HG03039 (cell line): Measurements from ENCODE around the gene AKAP13.

Experiments
- ATAC-seq: cut with Tn5 transposase; IDR thresholded peaks from one replicate; pipeline ENCODE4 v1.9.1; 2021; ENCODE audit warnings: mild to moderate bottlenecking, moderate library complexity; ENCODE audit not compliant: unreplicated experiment

Gene AKAP13

GRCh38 chr15:85685356-85685755 is 305.0 kb downstream of the AKAP13 start:
- ATAC-seq = no peak

DNA sequence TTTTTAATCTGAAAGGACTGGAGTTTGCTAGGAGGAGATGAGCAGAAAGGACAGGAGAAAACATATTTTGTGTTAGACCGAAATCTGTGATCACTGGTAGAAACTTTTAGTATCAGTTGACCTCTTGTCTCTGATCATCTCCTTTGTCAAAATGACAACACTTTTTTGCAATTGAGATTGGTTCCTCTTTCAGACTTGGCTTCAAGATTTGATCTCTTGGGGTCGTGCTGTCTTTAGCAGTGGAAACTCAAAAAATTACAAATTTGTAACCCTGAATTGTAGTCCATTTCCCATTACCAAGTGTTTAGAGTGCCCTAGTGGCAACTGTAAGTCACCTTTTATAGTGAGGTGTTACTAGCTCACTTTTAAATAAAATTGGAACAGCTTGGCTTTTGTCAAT is 306.9 kb downstream of the AKAP13 start:
- ATAC-seq = no peak

GRCh38 chr15:85688711-85689110 is 308.3 kb downstream of the AKAP13 start:
- ATAC-seq = no peak

DNA sequence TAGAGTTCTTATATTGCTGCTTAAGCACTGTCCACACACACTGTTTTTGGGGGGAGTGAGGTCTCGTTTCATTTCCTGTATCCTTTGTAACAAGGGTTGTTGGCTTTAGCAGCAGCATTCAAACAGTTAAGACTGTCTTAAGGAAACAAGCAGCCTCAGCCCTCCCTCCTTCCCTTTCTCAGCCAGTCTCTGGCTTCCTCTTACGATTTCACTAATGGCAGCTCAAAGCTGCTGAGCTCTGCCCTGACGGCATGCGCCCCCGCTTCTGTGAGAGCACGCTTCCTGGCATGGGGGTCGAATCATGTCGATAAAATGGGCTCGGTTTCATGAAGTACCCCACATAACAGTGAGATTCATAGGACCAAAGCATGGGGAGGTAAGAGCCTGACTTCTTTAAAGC is 309.3 kb downstream of the AKAP13 start:
- ATAC-seq = no peak

- peak; percentile 41 for ATAC-seq
Observed at GRCh38 chr15:85690561-85691231, 310.3 kb downstream of the AKAP13 start.

GRCh38 chr15:85691350-85692240 is 311.2 kb downstream of the AKAP13 start:
- no peak for ATAC-seq

DNA sequence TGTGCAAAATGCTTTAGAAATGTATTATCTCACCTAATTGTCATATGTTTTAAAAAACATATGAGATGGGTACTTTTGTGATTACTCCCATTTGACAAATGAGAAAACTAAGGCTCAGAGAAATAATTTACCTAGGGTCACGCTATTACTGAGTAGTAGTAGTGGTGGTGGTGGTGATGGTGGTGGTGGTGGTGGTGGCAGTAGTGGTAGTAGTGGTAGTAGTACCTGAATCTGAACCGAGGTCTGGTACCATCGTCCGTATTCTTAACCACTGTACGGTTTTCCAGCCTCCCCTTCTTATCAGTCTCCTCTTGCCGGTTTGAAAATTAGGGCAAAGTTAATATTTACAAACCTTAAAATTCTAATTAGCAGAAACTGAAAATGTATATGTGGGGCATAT is 311.9 kb downstream of the AKAP13 start:
- ATAC-seq = no peak

DNA sequence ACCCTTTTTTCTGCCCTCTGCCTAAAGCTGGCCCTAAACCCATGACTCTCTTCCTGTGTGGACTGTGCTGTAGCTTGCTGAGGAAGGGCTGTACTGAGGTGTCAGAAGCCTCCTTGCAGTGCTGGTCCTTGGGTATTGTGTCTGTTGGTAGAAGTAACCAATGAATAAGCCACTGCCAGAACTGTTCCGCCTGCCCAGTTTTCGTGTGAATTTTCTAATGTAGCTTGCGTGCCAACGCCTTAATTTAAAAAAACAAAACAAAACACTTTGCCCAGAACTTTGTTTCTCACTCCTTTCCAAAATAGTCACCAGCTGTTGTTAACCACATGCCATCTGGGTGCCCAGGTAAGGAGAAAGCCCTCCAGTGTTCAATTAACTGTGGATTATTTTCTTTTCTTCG is 312.5 kb downstream of the AKAP13 start:
- ATAC-seq = peak; percentile 33

DNA sequence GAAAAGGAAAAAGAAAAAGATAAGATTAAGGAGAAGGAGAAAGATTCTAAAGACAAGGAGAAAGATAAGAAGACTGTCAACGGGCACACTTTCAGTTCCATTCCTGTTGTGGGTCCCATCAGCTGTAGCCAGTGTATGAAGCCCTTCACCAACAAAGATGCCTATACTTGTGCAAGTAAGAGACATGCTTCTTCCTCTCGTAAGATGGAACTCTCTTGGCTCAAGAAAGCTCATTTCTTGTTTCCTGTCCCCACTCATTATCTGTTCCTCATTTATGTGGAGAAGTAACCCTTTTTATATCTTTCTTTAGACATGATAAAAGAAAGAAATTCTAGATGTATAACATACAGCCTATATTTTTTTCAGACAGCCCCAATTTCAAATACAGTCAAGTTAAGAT is 312.9 kb downstream of the AKAP13 start:
- no peak for ATAC-seq

DNA sequence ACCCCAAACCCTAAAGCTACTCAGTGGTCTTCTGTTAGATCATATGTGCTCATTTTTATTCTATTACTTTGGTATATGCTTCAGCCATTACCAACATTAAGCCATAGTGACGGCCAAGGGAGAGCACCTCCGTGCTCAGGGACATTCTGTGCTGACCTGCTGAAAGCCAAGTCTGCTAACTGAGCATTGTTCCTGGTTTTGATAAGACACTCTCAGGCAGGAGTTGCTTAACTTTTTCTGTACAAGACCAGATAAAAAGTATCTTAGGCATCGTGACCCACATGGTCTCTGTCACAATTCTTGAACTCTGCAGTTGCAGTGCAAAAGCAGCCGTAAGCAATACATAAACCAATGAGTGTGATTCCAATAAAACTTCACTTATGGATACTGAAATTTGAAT is 313.7 kb downstream of the AKAP13 start:
- ATAC-seq = no peak

- no peak for ATAC-seq
Observed at GRCh38 chr15:85700767-85701166, 320.4 kb downstream of the AKAP13 start.

- no peak for ATAC-seq
Observed at GRCh38 chr15:85702321-85703101, 322.1 kb downstream of the AKAP13 start.

DNA sequence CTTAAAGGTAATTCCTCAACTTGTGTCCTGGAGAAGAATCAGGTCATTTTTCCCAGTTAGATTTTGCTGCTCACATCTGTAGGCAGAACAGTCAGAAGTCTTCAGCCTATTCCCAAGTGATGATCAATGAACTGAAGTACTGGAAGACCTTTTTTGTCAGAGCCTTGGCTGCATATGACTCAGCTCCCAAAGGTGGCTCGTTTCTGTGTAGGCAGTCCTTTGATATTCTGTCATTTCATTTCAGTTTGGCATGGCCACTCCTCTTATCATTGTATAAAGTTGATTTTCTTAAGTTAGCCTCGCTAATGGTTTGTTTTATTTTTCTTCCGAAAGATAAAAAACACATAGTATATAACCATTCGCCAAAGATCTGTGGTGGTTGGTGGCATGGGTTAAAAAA is 323.7 kb downstream of the AKAP13 start:
- no peak for ATAC-seq

DNA sequence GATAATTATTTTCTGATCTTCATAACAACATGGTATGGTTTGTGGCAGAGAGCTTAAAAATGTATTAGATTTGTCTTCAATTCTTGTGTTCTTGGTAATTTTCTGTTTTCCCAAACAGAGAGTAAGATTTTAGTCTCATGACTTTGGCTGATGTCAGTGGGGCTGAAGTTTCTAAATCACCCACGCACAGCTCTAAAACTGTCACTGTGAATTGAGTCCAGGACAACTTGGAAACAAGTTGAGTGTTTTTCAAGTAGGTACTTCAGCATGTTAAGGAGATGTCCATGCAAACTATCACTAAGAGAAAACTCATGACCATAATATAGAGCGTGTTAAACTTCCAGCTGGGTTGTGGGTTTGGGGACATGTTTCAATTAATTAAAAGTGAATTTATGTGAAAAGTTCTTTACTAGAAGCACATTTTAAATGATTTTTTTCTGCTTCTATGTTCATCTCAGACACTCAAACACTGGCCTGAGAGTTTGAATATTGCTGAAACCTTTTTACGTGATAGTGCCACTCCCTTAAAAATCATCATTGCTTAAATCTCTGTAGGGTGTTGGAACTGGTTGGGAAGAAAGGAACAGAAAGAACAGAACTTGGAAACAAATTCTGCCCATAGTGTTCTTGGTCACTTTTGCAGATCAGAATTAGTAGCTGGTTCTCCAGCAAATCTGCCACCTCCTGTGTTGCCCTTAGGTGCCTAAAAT is 324.5 kb downstream of the AKAP13 start:
- ATAC-seq = no peak

DNA sequence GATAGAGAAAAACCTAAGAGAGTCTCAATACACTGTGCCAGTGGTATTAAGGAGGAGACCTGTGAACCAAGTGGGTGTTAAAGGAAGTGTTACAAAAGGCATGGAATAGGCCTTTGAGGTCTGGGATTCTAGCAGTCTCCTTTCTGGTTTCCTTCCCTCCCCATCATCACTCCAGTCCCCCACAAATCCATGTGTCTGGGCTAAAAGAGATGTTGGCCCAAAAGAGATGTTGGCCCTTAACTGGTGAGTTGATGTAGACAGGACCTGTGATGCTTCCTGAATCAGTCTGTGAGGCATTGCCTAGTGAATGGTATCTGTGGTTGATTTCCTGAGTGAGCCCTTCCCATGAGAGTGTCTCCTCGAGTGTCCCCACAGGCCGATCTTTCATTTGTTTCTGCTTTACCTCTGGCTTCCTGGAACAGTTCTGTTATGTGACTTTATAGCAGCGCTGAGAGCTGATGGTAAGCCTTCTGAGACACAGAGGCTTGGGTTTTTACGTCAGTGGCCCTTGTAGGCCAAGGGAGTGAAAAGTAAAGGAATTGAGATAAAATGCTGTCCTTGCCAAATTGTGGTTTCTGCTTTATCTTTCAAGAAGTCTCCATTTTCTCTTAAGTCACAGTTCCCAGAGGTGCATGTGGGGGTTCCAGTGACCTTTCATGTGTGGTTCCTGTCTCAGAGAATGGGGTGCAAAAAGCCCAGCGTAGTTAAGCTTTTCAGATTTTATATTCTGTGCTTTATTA is 326.5 kb downstream of the AKAP13 start:
- no peak for ATAC-seq

DNA sequence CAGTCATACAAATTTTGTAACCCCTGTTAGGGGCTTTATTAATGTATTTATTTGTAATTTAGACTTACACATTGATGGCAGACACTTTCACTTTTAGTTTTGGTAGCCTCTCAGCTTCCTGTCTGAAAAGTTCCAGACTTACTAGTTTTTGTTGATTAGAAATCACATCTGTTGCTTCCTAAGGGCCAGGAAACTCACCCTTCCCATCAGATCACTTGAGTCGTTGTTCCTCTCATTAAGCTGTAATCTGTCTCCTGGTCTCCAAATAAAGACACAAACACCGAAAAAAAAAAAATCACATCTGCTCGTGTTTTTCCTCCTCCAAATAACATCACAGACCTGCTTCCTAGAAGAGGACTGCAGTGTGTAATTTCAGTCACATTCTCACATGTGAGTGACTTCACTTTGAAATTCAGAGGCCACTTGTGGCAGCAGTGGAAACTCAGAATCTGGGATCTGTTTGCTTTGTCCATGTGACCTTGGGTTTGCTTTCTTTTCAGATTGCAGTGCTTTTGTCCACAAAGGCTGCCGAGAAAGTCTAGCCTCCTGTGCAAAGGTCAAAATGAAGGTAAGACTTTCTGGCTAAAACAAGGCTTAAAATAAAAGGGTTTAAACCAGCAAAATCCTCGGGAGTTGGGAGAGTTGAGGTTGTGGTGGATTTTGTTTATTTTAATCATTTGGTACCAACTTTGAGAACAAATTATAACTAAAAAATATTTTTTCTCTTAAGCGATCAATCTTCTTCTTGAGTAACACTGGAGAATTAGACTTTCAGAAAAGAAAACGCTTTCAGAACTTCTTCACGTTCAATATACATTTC is 327.3 kb downstream of the AKAP13 start:
- no peak for ATAC-seq

DNA sequence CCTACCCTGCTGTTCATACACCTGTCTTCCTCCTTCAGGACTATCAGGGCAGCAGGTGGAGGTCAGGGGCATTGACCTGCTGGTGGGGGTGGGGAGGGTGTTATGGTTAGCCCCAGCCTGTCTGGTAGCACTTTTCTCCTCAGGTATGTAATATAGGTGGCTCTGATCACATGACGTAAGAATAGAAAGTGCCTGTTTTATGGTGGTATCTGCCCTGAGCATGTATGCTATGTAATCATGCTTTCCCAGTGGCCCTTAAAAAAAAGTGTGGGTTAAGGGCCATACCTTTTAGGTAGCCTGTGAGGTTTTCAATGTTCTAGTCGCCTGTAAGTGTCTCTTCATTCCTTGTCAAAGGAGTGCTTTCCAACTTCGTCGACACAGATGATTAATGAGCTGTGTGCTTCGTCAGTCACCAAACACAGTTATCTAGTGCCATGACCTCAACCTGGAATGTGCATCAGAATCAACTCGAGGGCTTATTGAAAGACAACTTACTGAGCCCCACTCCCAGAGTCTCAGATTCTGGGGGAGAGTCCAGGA is 328.1 kb downstream of the AKAP13 start:
- no peak for ATAC-seq

DNA sequence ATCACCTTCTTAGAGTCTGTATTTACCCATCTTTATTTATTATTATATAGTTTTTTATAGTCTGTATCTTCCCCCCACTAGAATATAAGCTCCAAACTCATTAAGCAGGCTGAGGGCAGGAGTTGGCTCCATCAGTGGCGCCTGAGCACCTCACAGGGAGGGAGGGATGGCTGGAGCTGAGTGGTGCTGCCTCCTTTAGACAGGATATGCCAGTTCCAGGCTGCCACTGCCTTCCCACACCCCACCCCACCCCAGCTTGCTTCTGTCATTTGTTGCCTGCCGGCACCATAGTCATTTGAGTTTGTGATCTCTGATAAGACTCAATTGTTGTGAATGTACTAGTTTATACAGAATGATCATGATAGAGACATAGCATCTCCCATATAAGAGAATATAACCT is 328.8 kb downstream of the AKAP13 start:
- ATAC-seq = no peak

GRCh38 chr15:85710340-85710842 is 330.0 kb downstream of the AKAP13 start:
- peak; percentile 53 for ATAC-seq
